Mesothelial cell of epicardium (in vitro differentiated cells): ENCODE data around the gene SYNGAP1. TPM values are rescaled to one million over a fixed set of nuclear protein-coding genes. Genes with fewer than 3 reads are reported as not detected.

Source experiments
- DNase-seq, 2 experiments: peaks; one replicate each; pipeline ENCODE4 v3.0.0; 2021; ENCODE audit warnings: low spot score in 2 of 2; ENCODE audit not compliant: unreplicated experiment in 2 of 2
- H3K27ac Mint-ChIP-seq: 2 replicates; pipeline ENCODE4 v1.8.0; 2021; ENCODE audit warnings: mixed read lengths
- H3K27me3 Mint-ChIP-seq: 2 replicates; pipeline ENCODE4 v1.8.0; 2021; ENCODE audit warnings: low read depth, mixed read lengths
- H3K36me3 Mint-ChIP-seq: 2 replicates; pipeline ENCODE4 v1.8.0; 2021; ENCODE audit warnings: mixed read lengths
- H3K4me1 Mint-ChIP-seq: 2 replicates; pipeline ENCODE4 v1.8.0; 2021; ENCODE audit warnings: mixed read lengths
- H3K4me3 Mint-ChIP-seq: 2 replicates; pipeline ENCODE4 v1.8.0; 2021; ENCODE audit warnings: mild to moderate bottlenecking, moderate library complexity, mixed read lengths
- H3K9me3 Mint-ChIP-seq: 2 replicates; pipeline ENCODE4 v1.8.0; 2021; ENCODE audit warnings: mixed read lengths
- CTCF ChIP-seq: fragments of 200-600 bp; sonication (generic); IDR thresholded peaks from one replicate; pipeline ENCODE4 v1.5.0; 2021; ENCODE audit warnings: antibody characterized with exemption; ENCODE audit not compliant: unreplicated experiment
- total RNA-seq: library from RNA; stranded (reverse); gene quantifications from 3 replicates; pipeline ENCODE4 v1.2.1, GENCODE V29; 2021

Gene SYNGAP1
- total RNA-seq, 1 donor from 2014 or later: 66.1 TPM

- Mint-ChIP-seq H3K4me3 (peak overlapping the region; percentile 81), H3K9me3 (no peaks in the 10 kb centered on the region), H3K36me3 (peaks cover 2% of the 10 kb centered on the region), H3K27me3 (no peaks in the 10 kb centered on the region), H3K27ac (peak overlapping the region; percentile 77), H3K4me1 (peaks cover 84% of the 10 kb centered on the region)
- peak; percentile 49 for TF ChIP-seq CTCF
- DNase-seq: no peak
Observed at GRCh38 chr6:33428224-33428965, 8.5 kb downstream of the SYNGAP1 start.

GRCh38 chr6:33428966-33429749 lies 9.3 kb downstream of the SYNGAP1 start:
- Mint-ChIP-seq H3K4me3 (peak overlapping the region; percentile 81), H3K27ac (peak overlapping the region; percentile 77), H3K27me3 (no peaks in the 10 kb centered on the region), H3K4me1 (peaks cover 83% of the 10 kb centered on the region), H3K36me3 (no peaks in the 10 kb centered on the region), H3K9me3 (no peaks in the 10 kb centered on the region)
- TF ChIP-seq CTCF: no peak
- no peak for DNase-seq

- peaks cover 78% of the 10 kb centered on the region for H3K4me1 Mint-ChIP-seq
- no peaks in the 10 kb centered on the region for H3K27me3 Mint-ChIP-seq
- peak overlapping the region; percentile 15 for H3K27ac Mint-ChIP-seq
- H3K4me3 Mint-ChIP-seq: peak overlapping the region; percentile 81
- no peaks in the 10 kb centered on the region for H3K9me3 Mint-ChIP-seq
- no peaks in the 10 kb centered on the region for H3K36me3 Mint-ChIP-seq
- TF ChIP-seq CTCF: no peak
- no peak for DNase-seq
Observed at GRCh38 chr6:33429750-33430052, 9.8 kb downstream of the SYNGAP1 start.

GRCh38 chr6:33430334-33430733 lies 10.5 kb downstream of the SYNGAP1 start:
- peak overlapping the region; percentile 19 for H3K27ac Mint-ChIP-seq
- H3K9me3 Mint-ChIP-seq: no peaks in the 10 kb centered on the region
- peaks cover 72% of the 10 kb centered on the region for H3K4me1 Mint-ChIP-seq
- H3K4me3 Mint-ChIP-seq: no peak overlapping the region
- DNase-seq: no peak
- no peak for TF ChIP-seq CTCF
- peaks cover 3% of the 10 kb centered on the region for H3K36me3 Mint-ChIP-seq
- H3K27me3 Mint-ChIP-seq: no peaks in the 10 kb centered on the region

GRCh38 chr6:33430991-33431879 lies 11.4 kb downstream of the SYNGAP1 start:
- peak overlapping the region; percentile 49 for H3K4me3 Mint-ChIP-seq
- H3K36me3 Mint-ChIP-seq: peaks cover 12% of the 10 kb centered on the region
- DNase-seq: peak in 1 of 2 experiments; percentile 66
- peaks cover 67% of the 10 kb centered on the region for H3K4me1 Mint-ChIP-seq
- H3K27me3 Mint-ChIP-seq: no peaks in the 10 kb centered on the region
- peak overlapping the region; percentile 52 for H3K27ac Mint-ChIP-seq
- no peaks in the 10 kb centered on the region for H3K9me3 Mint-ChIP-seq
- TF ChIP-seq CTCF: no peak
